HepG2 (cell line): ENCODE measurements around the gene ATP2B2. TPM values are rescaled to one million over a fixed set of nuclear protein-coding genes. Genes with fewer than 3 reads are reported as not detected.

Experiments
- ATAC-seq: fragments of 200-7000 bp; cut with Tn5 transposase; 3 replicates; pipeline ENCODE4 v1.9.1; 2020; ENCODE audit warnings: mild to moderate bottlenecking, moderate library complexity
- BruUV-seq: library from RNA; stranded (reverse); fragments of 400-500 nt; replicated peaks from 2 replicates; lab custom pipeline; 2021; lab: Mats Ljungman, UMichigan
- CTCF ChIA-PET: fragments of 300-600 bp; formaldehyde crosslinking; extraction: SDS; loops from one replicate; lab custom pipeline; 2021; ENCODE audit warnings: low total read pairs, inconsistent platforms, low intra/inter-chr PET ratio; lab: Yijun Ruan, JAX
- POLR2A ChIA-PET: fragments of 350-600 bp; sonication (Branson Sonifier 250); formaldehyde crosslinking; loops from one replicate; lab custom pipeline; 2020; ENCODE audit warnings: antibody characterized with exemption, inconsistent platforms; lab: Yijun Ruan, JAX
- DNase-seq: peaks from one replicate; pipeline ENCODE4 v3.0.0-alpha.2; 2015; ENCODE audit warnings: low spot score
- FAIRE-seq: peaks from 3 replicates; lab custom pipeline; 2011; peaks lifted over from hg19 to GRCh38; lab: Jason Lieb, UNC
- H2AFZ ChIP-seq: one replicate; pipeline ENCODE4 v1.6.1; 2011; ENCODE audit warnings: low read length, inconsistent platforms
- H3K27ac ChIP-seq: fragments of 300-600 bp; 3 replicates; pipeline ENCODE4 v1.8.0; 2011; ENCODE audit warnings: mixed run types, mild to moderate bottlenecking, mixed read lengths, low read length, inconsistent platforms; ENCODE audit not compliant: insufficient read depth; ENCODE audit errors: extremely low read length
- H3K27me3 ChIP-seq, 2 experiments: fragments of 200-600 bp in 1 of 2; 2 replicates in 1 of 2; 3 replicates in 1 of 2; pipeline versions ENCODE4 v1.6.0 to v1.8.0; 2011; ENCODE audit warnings: low read length in 2 of 2, mild to moderate bottlenecking in 2 of 2, moderate library complexity in 2 of 2, inconsistent platforms in 1 of 2; ENCODE audit not compliant: insufficient read depth in 2 of 2, control insufficient read depth in 1 of 2
- H3K36me3 ChIP-seq, 2 experiments: fragments of 200-600 bp in 1 of 2; replicated peaks in 1 of 2; 2 replicates in 1 of 2; 3 replicates in 1 of 2; pipeline versions ENCODE4 v1.5.1 to v1.8.0; 2011; ENCODE audit warnings: low read length in 2 of 2, inconsistent platforms in 1 of 2; ENCODE audit not compliant: insufficient read depth in 2 of 2, control insufficient read depth in 1 of 2
- H3K4me1 ChIP-seq: 2 replicates; pipeline ENCODE4 v1.5.1; 2012; ENCODE audit warnings: low read length, inconsistent platforms; ENCODE audit not compliant: insufficient read depth
- H3K4me2 ChIP-seq: 2 replicates; pipeline ENCODE4 v1.6.0; 2011; ENCODE audit warnings: low read depth, low read length, inconsistent platforms
- H3K4me3 ChIP-seq, 3 experiments: fragments of 200-600 bp in 1 of 3; sonication (generic), shearing (Covaris generic) in 1 of 3; replicated peaks in 1 of 3; 2 replicates each; pipeline ENCODE4 v1.5.1; 2011 to 2016; ENCODE audit warnings: low read length in 3 of 3, inconsistent platforms in 2 of 3, low read depth in 2 of 3, mild to moderate bottlenecking in 2 of 3, control low read depth in 1 of 3, mixed read lengths in 1 of 3; ENCODE audit not compliant: insufficient read depth in 1 of 3
- H3K79me2 ChIP-seq: one replicate; pipeline ENCODE4 v1.6.1; 2011; ENCODE audit warnings: low read length, inconsistent platforms; ENCODE audit not compliant: insufficient read depth
- H3K9ac ChIP-seq: 2 replicates; pipeline ENCODE4 v1.6.0; 2011; ENCODE audit warnings: mild to moderate bottlenecking, low read depth, low read length, inconsistent platforms; ENCODE audit not compliant: insufficient read depth
- H3K9me3 ChIP-seq: 2 replicates; pipeline ENCODE4 v1.5.1; 2012; ENCODE audit warnings: mild to moderate bottlenecking, low read length
- H4K20me1 ChIP-seq: 2 replicates; pipeline ENCODE4 v1.6.0; 2011; ENCODE audit warnings: inconsistent platforms, mild to moderate bottlenecking, low read length, moderate library complexity; ENCODE audit not compliant: insufficient read depth
- ARID4A ChIP-seq: sonication (generic); formaldehyde crosslinking; IDR thresholded peaks from 2 replicates; pipeline ENCODE4 v1.5.0; 2020; ENCODE audit warnings: mild to moderate bottlenecking, missing genetic modification reagents, borderline replicate concordance
- ATF6 ChIP-seq: sonication (generic); formaldehyde crosslinking; conservative IDR thresholded peaks from 2 replicates; pipeline ENCODE4 v1.4.0; 2020; ENCODE audit warnings: missing genetic modification reagents
- ELF3 ChIP-seq: IDR thresholded peaks from 2 replicates; pipeline ENCODE4 v1.6.1; 2016; ENCODE audit warnings: missing genetic modification reagents, missing compliant biosample characterization
- KDM2A ChIP-seq: sonication (generic); formaldehyde crosslinking; IDR thresholded peaks from 2 replicates; pipeline ENCODE4 v1.4.0; 2020; ENCODE audit warnings: low read depth, missing genetic modification reagents, borderline replicate concordance
- MED1 ChIP-seq: sonication (generic); formaldehyde crosslinking; IDR thresholded peaks from 2 replicates; pipeline ENCODE4 v1.4.0; 2020; ENCODE audit warnings: missing genetic modification reagents
- PHF8 ChIP-seq: sonication (generic); formaldehyde crosslinking; IDR thresholded peaks from 2 replicates; pipeline ENCODE4 v1.5.0; 2020; ENCODE audit warnings: missing genetic modification reagents
- ZC3H4 ChIP-seq: sonication (generic); formaldehyde crosslinking; IDR thresholded peaks from 2 replicates; pipeline ENCODE4 v1.4.0; 2020; ENCODE audit warnings: missing genetic modification reagents, borderline replicate concordance
- ZNF17 ChIP-seq: sonication (generic); formaldehyde crosslinking; IDR thresholded peaks from 2 replicates; pipeline ENCODE4 v1.5.0; 2020; ENCODE audit warnings: mild to moderate bottlenecking, missing genetic modification reagents
- ZNF276 ChIP-seq: sonication (generic); formaldehyde crosslinking; IDR thresholded peaks from 2 replicates; pipeline ENCODE4 v1.4.0; 2020; ENCODE audit warnings: mild to moderate bottlenecking, low read depth, missing genetic modification reagents
- WGBS: methylation state at CpG from one replicate; pipeline ENCODE4 v1.1.6; 2017; ENCODE audit warnings: low lambda C conversion rate; 5-methylcytosine and 5-hydroxymethylcytosine counted together
- in situ Hi-C: cut with HindIII; loops from 2 replicates; pipeline ENCODE4 v1.10.0; 2017; ENCODE audit warnings: low pct_unique_long_range_greater_than_20kb; ENCODE audit not compliant: extremely low pct_ligation_motif_present
- intact Hi-C: fragments of 100-400 bp; cut with micrococcal nuclease; formaldehyde crosslinking; loops from one replicate; pipeline ENCODE4 v1.10.0; 2022; ENCODE audit not compliant: unreplicated experiment
- polyA plus RNA-seq, 8 experiments: library from polyadenylated mRNA; depleted of rRNA in 3 of 8; stranded (reverse) in 7 of 8; unstranded in 1 of 8; fragments of >200 nt; fragmentation: Illumina TruSeq in 4 of 8; extraction: Trizol in 4 of 8; gene quantifications; 2 replicates each; pipeline versions ENCODE4 v1.2.1 to v1.2.3, GENCODE V29; 2011 to 2016; ENCODE audit warnings: low read depth in 4 of 8, missing spikeins in 1 of 8, mixed read lengths in 1 of 8; ENCODE audit not compliant: insufficient read depth in 1 of 8
- total RNA-seq, 5 experiments: library from RNA; depleted of rRNA; stranded (reverse); fragments of >200 nt; fragmentation: Illumina TruSeq; extraction: Trizol; gene quantifications; 2 replicates each; pipeline ENCODE4 v1.2.3, GENCODE V29; 2016; ENCODE audit warnings: low read depth in 1 of 5

ATP2B2 gene
- total and polyA plus RNA-seq, 2 of the 13 experiments (the other 11 are each of a cell fraction or from before 2014, with no cell fraction given): 1.5 to 2.3 TPM

- no peak for TF ChIP-seq ZNF276
- TF ChIP-seq PHF8 (CRISPR knock-in tag): no peak
- TF ChIP-seq ATF6: no peak
- TF ChIP-seq MED1 (CRISPR knock-in tag): no peak
Measured at GRCh38 chr3:10483364-10483675, 22.1 kb downstream of the ATP2B2 start (continued).

- H3K36me3 ChIP-seq: no peaks in the 10 kb centered on the region
- no peaks in the 10 kb centered on the region; a peak in 1 of 5 replicates for H3K27me3 ChIP-seq
- H4K20me1 ChIP-seq: no peaks in the 10 kb centered on the region
- H3K27ac ChIP-seq: no peak overlapping the region
- no TSS peak for BruUV-seq
- H3K4me1 ChIP-seq: peaks cover 19% of the 10 kb centered on the region
- FAIRE-seq (no peak), DNase-seq (no peak), ATAC-seq (no peak)
- H2AFZ ChIP-seq: no peak overlapping the region
- H3K9ac ChIP-seq: no peak overlapping the region
- POLR2A ChIA-PET: no interaction called here
- no peak overlapping the region for H3K4me3 ChIP-seq
- no peaks in the 10 kb centered on the region for H3K79me2 ChIP-seq
- in situ Hi-C loops (no loop called here), intact Hi-C loops (no loop called here)
- H3K4me2 ChIP-seq: no peak overlapping the region
- 74% methylated on average over 11 of the region's 13 CpGs for WGBS
- CTCF ChIA-PET: no interaction called here
- H3K9me3 ChIP-seq: no peaks in the 10 kb centered on the region
- no peak for TF ChIP-seq KDM2A (CRISPR knock-in tag)
- TF ChIP-seq ARID4A (CRISPR knock-in tag): no peak
- TF ChIP-seq ZNF17: no peak
- no peak for TF ChIP-seq ZC3H4 (CRISPR knock-in tag)
- no peak for TF ChIP-seq ELF3 (CRISPR knock-in tag)
Measured at GRCh38 chr3:10482631-10483363, 22.6 kb downstream of the ATP2B2 start.
